NCI-H748 treated with DMSO at 0.1 percent for 48 hours (cell line): ENCODE measurements around the gene TSGA10IP.

ENCODE experiments used
- DNase-seq: peaks from one replicate; lab custom pipeline; 2025; lab: John Stamatoyannopoulos, UW

The TSGA10IP gene

GRCh38 chr11:66008095-66008467, 62.8 kb downstream of the TSGA10IP start:
- DNase-seq, result no peak

DNA sequence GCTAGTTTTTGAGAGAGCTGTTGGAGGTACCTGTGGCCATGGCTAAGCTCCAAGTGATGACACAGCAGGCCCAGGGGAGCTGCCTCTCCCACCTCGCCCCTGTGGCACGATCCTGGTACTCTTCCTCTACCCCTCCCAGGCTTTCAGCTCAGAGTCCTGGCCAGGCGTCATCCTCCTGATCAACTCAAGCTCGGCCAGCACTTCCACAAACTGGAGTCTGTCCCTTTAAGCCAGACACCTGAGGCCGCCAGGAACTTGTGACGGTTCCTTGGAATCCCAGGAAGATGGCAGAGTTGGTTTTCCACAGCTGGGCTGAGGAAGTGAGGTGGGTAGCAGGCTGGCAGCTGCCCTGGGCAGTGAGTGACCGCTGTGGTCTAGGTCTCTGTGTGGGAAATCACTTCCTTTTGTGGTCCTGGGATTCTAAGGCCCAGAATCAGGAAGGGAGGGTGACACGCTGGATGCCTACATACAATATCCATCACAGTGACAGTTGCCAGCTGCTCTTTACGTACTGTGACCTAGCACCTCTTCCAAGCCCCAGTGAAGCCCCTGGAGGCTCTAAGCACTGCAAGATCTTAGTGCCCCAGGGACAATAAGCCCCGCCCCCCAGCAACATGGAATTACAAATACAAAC, 63.3 kb downstream of the TSGA10IP start:
- no peak for DNase-seq
